ENCODE results near the gene C4B.
"Not testable (repeated sequence)": the region's sequence is repeated elsewhere in the genome, so short reads cannot be mapped to it uniquely, and the experiment has no call there.

GRCh38 chr6:31980998-31981397 lies 33.6 kb upstream of the C4B start:
- TF ChIP-seq CTCF (IDR thresholded peaks at IDR 0.05; ENCODE audit: extremely low read depth in 1 of 2, insufficient read depth in 1 of 2, low read depth in 1 of 2, low read length in 2 of 2); POLR2A (IDR thresholded peaks at IDR 0.05; ENCODE audit: low read depth, low read length); MAX (IDR thresholded peaks at IDR 0.05; ENCODE audit: insufficient read depth, insufficient read length); EZH2 (IDR thresholded peaks at IDR 0.05; ENCODE audit: borderline replicate concordance, low read depth, low read length, severe bottlenecking): not testable (repeated sequence)
